Ishikawa (cell line): ENCODE measurements around the gene CALM3.

ENCODE experiments used
- CEBPB ChIP-seq: IDR thresholded peaks from 2 replicates; pipeline ENCODE4 v1.6.1; 2012
- CREB1 ChIP-seq: IDR thresholded peaks from 2 replicates; pipeline ENCODE4 v1.6.1; 2012; ENCODE audit warnings: low read depth
- EGR1 ChIP-seq: IDR thresholded peaks from 2 replicates; pipeline ENCODE4 v1.6.1; 2012
- EP300 ChIP-seq: IDR thresholded peaks from 2 replicates; pipeline ENCODE4 v1.6.1; 2012; ENCODE audit warnings: borderline replicate concordance
- FOXM1 ChIP-seq: IDR thresholded peaks from 2 replicates; pipeline ENCODE4 v1.6.1; 2012; ENCODE audit warnings: low read depth, borderline replicate concordance
- MAX ChIP-seq: IDR thresholded peaks from 2 replicates; pipeline ENCODE4 v1.6.1; 2012
- NFIC ChIP-seq: IDR thresholded peaks from 2 replicates; pipeline ENCODE4 v1.6.1; 2012
- RAD21 ChIP-seq: IDR thresholded peaks from 2 replicates; pipeline ENCODE4 v1.6.1; 2012; ENCODE audit warnings: low read depth
- TAF1 ChIP-seq: IDR thresholded peaks from 2 replicates; pipeline ENCODE4 v1.6.1; 2012; ENCODE audit warnings: low read depth, mild to moderate bottlenecking
- TCF12 ChIP-seq: IDR thresholded peaks from 2 replicates; pipeline ENCODE4 v1.6.1; 2012; ENCODE audit warnings: low read depth
- TEAD4 ChIP-seq: IDR thresholded peaks from 2 replicates; pipeline ENCODE4 v1.6.1; 2012
- YY1 ChIP-seq: IDR thresholded peaks from 2 replicates; pipeline ENCODE4 v1.6.1; 2012; ENCODE audit warnings: low read depth
- ZBTB7A ChIP-seq: IDR thresholded peaks from 2 replicates; pipeline ENCODE4 v1.6.1; 2012; ENCODE audit warnings: low read depth
- TF ChIP-seq, protein P1 (sequence below): IDR thresholded peaks from 2 replicates; pipeline ENCODE4 v1.6.1; 2012
- TF ChIP-seq, protein P2 (sequence below): IDR thresholded peaks from 2 replicates; pipeline ENCODE4 v1.6.1; 2012; ENCODE audit warnings: low read depth, mild to moderate bottlenecking

Gene CALM3

DNA sequence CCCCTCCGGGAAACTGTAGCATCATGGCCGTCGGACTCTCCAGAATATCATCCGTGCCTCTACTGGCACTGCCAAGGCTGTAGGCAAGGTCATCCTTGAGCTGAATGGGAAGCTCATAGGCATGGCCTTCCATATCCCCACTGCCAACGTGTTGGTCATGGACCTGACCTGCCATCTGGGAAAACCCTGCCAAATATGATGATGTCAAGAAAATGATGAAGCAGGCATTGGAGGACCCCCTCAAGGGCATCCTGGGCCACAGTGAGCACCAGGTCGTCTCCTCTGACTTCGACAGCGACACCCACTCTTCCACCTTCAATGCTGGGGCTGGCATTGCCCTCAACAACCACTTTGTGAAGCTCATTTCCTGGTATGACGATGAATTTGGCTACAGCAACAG lies 41.9 kb upstream of the CALM3 start:
- TF ChIP-seq EP300 (no peak), NFIC (no peak), CEBPB (no peak), YY1 (no peak), TCF12 (no peak), RAD21 (no peak), CREB1 (no peak), EGR1 (no peak), TEAD4 (no peak), TAF1 (no peak), MAX (no peak), FOXM1 (no peak), ZBTB7A (no peak)
- TF ChIP-seq, protein P1, sequence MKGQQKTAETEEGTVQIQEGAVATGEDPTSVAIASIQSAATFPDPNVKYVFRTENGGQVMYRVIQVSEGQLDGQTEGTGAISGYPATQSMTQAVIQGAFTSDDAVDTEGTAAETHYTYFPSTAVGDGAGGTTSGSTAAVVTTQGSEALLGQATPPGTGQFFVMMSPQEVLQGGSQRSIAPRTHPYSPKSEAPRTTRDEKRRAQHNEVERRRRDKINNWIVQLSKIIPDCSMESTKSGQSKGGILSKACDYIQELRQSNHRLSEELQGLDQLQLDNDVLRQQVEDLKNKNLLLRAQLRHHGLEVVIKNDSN: no peak
- TF ChIP-seq, protein P2, sequence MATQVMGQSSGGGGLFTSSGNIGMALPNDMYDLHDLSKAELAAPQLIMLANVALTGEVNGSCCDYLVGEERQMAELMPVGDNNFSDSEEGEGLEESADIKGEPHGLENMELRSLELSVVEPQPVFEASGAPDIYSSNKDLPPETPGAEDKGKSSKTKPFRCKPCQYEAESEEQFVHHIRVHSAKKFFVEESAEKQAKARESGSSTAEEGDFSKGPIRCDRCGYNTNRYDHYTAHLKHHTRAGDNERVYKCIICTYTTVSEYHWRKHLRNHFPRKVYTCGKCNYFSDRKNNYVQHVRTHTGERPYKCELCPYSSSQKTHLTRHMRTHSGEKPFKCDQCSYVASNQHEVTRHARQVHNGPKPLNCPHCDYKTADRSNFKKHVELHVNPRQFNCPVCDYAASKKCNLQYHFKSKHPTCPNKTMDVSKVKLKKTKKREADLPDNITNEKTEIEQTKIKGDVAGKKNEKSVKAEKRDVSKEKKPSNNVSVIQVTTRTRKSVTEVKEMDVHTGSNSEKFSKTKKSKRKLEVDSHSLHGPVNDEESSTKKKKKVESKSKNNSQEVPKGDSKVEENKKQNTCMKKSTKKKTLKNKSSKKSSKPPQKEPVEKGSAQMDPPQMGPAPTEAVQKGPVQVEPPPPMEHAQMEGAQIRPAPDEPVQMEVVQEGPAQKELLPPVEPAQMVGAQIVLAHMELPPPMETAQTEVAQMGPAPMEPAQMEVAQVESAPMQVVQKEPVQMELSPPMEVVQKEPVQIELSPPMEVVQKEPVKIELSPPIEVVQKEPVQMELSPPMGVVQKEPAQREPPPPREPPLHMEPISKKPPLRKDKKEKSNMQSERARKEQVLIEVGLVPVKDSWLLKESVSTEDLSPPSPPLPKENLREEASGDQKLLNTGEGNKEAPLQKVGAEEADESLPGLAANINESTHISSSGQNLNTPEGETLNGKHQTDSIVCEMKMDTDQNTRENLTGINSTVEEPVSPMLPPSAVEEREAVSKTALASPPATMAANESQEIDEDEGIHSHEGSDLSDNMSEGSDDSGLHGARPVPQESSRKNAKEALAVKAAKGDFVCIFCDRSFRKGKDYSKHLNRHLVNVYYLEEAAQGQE: no peak

- no peak for TF ChIP-seq FOXM1
- TF ChIP-seq EGR1: no peak
- no peak for TF ChIP-seq NFIC
- no peak for TF ChIP-seq EP300
These were observed 36.4 kb upstream of the CALM3 start for GRCh38 chr19:46564701-46565100.

- TF ChIP-seq EGR1 (no peak), TCF12 (no peak), RAD21 (0 out of 2 replicates have a peak, but pooled peaks have one; percentile 5)
These were observed 29.6 kb upstream of the CALM3 start for GRCh38 chr19:46571495-46571894.

DNA sequence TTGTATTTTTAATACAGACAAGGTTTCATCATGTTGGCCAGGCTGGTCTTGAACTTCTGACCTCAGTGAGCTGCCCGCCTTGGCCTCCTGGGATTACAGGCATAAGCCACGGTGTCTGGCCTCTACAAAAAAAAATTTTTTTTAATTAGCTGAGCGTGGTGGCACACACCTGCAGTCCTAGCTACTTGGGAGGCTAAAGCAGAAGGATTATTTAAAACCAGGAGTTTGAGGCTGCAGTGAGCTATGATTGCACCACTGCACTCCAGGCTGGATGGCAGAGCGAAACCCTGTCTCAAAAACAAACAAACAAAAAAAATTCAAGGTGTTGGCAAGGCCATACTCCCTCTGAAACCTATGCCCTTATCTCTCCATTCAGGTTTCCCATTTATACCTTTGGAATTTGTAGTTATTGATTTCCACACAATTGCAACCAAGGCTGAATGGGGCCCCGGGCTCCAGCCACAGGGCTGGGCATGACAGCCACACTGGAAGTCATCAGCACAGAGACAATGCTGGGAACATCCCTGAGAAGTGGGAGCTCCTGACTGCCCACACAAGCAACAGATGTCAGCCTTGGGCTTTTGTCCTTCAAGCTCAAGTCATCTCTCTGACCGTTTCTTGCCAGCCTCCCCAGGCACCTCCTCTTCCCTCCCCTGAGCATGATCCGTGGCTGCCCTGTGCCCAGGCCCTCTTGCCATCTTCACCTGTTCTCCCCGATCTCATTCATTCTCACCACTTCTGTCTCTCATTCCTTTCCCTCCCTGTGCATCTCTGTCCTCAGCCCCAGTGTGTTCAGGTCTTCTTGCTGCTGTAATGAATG lies 27.2 kb upstream of the CALM3 start:
- TF ChIP-seq, protein P2: no peak
- TF ChIP-seq MAX: no peak
- no peak for TF ChIP-seq TCF12
- no peak for TF ChIP-seq EGR1
- TF ChIP-seq EP300: no peak
- no peak for TF ChIP-seq YY1
- no peak for TF ChIP-seq CEBPB
- no peak for TF ChIP-seq RAD21
- TF ChIP-seq, protein P1: no peak
- TF ChIP-seq TEAD4: no peak

DNA sequence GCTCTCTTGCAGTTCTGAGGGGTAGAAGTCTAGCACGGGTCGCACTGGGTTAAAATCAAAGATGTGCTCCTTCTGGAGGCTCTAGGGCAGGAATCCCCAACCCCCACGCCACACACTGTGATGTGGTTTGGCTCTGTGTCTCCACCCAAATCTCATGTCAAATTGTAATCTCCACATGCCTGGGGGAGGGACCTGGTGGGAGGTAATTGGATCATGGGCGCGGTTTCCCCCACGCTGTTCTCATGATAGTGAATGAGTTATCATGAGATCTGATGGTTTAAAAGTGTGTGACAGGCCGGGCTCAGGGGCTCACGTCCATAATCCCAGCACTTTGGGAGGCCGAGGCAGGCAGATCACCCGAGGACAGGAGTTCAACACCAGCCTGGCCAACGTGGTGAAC lies 26.6 kb upstream of the CALM3 start:
- TF ChIP-seq CREB1 (no peak), CEBPB (no peak), RAD21 (no peak), ZBTB7A (no peak), TCF12 (no peak), MAX (no peak)
- TF ChIP-seq, protein P1: no peak

- no peak for TF ChIP-seq TAF1
- TF ChIP-seq TCF12: no peak
- TF ChIP-seq FOXM1: no peak
- no peak for TF ChIP-seq TEAD4
- no peak for TF ChIP-seq EP300
- TF ChIP-seq YY1: no peak
- TF ChIP-seq ZBTB7A: no peak
- TF ChIP-seq, protein P1: no peak
These were observed 22.7 kb upstream of the CALM3 start for GRCh38 chr19:46578450-46578849.
